Panc1 (cell line): ENCODE data around the gene MOAP1.
"Not testable (repeated sequence)": the region's sequence is repeated elsewhere in the genome, so short reads cannot be mapped to it uniquely, and the experiment has no call there.

ENCODE experiments used
- CTCF ChIP-seq: fragments of 450-650 bp; IDR thresholded peaks from 2 replicates; pipeline ENCODE4 v1.5.1; 2017; ENCODE audit warnings: mild to moderate bottlenecking
- REST ChIP-seq, 2 experiments: IDR thresholded peaks; 2 replicates each; pipeline ENCODE4 v1.6.1; 2011 to 2012; ENCODE audit warnings: low read depth in 2 of 2, control low read depth in 1 of 2, low read length in 1 of 2, mild to moderate bottlenecking in 1 of 2, moderate library complexity in 1 of 2; ENCODE audit not compliant: insufficient read depth in 1 of 2

- not testable (repeated sequence) for TF ChIP-seq REST (IDR thresholded peaks at IDR 0.05; ENCODE audit: insufficient read depth in 1 of 2, low read depth in 2 of 2, low read length in 1 of 2); CTCF
Observed at GRCh38 chr14:93168610-93169009, 16.1 kb downstream of the MOAP1 start.
